GM19023 (cell line): ENCODE data around the gene MRPL53.

Experiments
- ATAC-seq: cut with Tn5 transposase; IDR thresholded peaks from one replicate; pipeline ENCODE4 v1.9.1; 2021; ENCODE audit warnings: mild to moderate bottlenecking, moderate library complexity; ENCODE audit not compliant: unreplicated experiment

Gene MRPL53

GRCh38 chr2:74429487-74430451 lies 42.7 kb downstream of the MRPL53 start:
- ATAC-seq = no peak

GRCh38 chr2:74428675-74429074 lies 43.8 kb downstream of the MRPL53 start:
- no peak for ATAC-seq

- ATAC-seq = no peak
Measured at GRCh38 chr2:74427551-74427950, 44.9 kb downstream of the MRPL53 start.

DNA sequence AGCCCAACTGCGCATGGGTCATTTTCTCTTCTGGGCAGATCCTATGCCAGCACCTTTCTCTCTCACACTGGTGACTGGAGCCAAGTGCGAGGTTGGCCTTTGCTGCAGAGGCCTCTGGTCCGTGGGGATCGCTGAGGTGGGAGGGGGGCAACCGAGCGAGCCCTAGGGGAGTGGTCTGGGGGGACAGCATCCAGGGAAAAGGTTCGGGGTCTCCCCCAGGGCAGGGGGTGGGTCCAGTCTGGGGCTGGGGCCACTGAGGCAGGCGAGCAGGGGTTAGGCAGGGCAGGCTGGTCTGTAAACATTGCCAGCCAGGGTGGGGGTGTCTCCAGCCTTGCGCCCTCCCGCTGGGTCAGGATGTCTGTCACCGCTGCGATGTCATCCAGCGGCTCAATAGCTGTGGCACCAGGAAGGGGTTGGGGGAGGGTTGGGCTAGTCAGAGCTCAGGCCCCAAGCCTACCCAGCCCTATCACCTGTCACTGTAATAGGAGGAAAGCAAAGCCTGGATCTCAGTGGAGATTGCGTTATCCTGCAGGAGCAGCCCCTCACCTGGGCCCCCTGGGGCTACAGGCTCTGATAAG lies 46.2 kb downstream of the MRPL53 start:
- no peak for ATAC-seq

GRCh38 chr2:74425523-74425922 lies 47.0 kb downstream of the MRPL53 start:
- ATAC-seq = no peak

DNA sequence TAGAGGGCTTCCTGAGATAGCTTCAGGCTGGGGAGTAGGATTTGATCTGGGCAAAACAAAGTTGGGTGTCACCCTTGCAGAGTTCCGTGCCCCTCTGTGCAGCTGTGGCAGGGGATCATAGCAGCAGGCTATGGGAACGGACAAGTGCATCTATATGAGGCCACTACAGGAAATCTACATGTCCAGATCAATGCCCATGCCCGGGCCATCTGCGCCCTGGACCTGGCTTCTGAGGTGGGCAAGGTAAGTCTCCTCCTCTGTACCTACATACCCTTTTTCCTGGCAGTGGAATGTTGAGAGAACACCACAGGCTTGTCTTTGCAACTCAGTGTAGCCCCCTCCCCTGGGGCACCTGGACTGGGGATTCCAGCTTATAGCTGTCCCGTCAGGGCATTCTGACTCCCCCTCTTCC lies 47.5 kb downstream of the MRPL53 start:
- no peak for ATAC-seq

DNA sequence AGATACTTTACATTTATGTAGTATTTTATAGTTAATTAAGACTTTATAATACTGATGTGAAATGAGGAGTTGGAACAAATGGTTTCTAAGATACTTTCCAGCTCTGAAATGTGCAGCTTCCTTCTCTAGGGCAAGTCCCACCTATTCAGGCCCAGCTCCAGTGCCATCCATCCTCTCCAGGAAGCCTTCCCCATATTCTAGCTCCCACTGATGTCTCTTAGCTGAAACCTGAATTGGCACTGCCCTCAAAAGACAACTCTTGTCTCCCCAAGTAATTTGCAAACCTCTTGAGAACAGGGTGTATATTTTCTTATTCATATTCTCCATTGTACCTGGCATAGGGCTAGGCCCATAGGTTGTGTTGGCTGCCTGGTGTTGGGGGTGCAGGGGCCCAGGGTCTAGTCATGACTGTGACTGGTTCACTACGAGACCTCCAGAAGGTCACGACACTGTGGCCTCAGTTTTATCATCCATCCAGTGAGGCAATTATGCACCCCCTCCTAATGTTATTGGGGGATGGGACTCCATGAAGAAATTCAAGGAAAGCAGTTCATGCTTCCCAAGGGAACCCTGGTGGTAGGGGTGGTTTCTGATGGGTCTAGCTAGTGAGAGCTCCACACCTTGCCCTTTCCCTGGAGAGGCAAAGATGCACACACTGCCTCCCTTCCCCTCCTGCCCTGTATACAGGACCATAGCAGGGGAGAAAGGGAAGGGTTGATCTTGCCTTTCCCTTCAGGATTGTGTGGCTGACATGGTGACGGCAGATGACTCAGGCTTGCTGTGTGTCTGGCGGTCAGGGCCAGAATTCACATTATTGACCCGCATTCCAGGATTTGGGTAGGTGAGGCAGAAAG lies 48.1 kb downstream of the MRPL53 start:
- ATAC-seq = no peak

GRCh38 chr2:74423231-74424095 lies 49.0 kb downstream of the MRPL53 start:
- no peak for ATAC-seq
